Measurements from ENCODE around the gene ITGA2B. TPM values are rescaled to one million over a fixed set of nuclear protein-coding genes. Genes with fewer than 3 reads are reported as not detected.

The ITGA2B gene
- total and polyA plus RNA-seq, 4 donors, result 0.22 to 23.8 (median 0.31) TPM

GRCh38 chr17:44338702-44339101 lies 50.7 kb downstream of the ITGA2B start (continued):
- TF ChIP-seq CTCF (IDR thresholded peaks at IDR 0.05; ENCODE audit: low read depth, low read length, missing input control) (no peak), MAX (IDR thresholded peaks at IDR 0.05) (no peak), NR2F2 (IDR thresholded peaks at IDR 0.05) (no peak), HNF4A (conservative IDR thresholded peaks at IDR 0.05) (no peak), EGR1 (IDR thresholded peaks at IDR 0.05; ENCODE audit: low read depth in 2 of 2) (no peak), JUND (IDR thresholded peaks at IDR 0.05) (no peak)

- TF ChIP-seq RAD21 (IDR thresholded peaks at IDR 0.05), result no peak
- no peak for TF ChIP-seq REST (IDR thresholded peaks at IDR 0.05)
- no peak for TF ChIP-seq GABPA (IDR thresholded peaks at IDR 0.05 in 1 of 2, conservative IDR thresholded peaks at IDR 0.05 in 1 of 2)
- no peak for TF ChIP-seq FOXA2 (IDR thresholded peaks at IDR 0.05)
- no peak for TF ChIP-seq HNF4G (IDR thresholded peaks at IDR 0.05)
- TF ChIP-seq ATF3 (IDR thresholded peaks at IDR 0.05), result no peak
- TF ChIP-seq FOXA1 (IDR thresholded peaks at IDR 0.05), result no peak
- 50% methylated on average over 5 of the region's 5 CpGs for WGBS
- no peak for DNase-seq (ENCODE audit: low spot score)
- Histone ChIP-seq H3K9ac (ENCODE audit: low read depth in 1 of 2, low read length in 2 of 2) (no peak overlapping the region), H3K9me3 (ENCODE audit: control insufficient read depth in 4 of 4, low read length in 3 of 4) (no peaks in the 10 kb centered on the region), H3K4me3 (ENCODE audit: low read depth in 1 of 3, low read length in 3 of 3) (no peak overlapping the region), H3K4me1 (ENCODE audit: control insufficient read depth in 4 of 4, insufficient read depth in 4 of 4, low read length in 3 of 4) (peaks cover 0 to 7% (median 4%) of the 10 kb centered on the region in 4 donors), H3K36me3 (ENCODE audit: control insufficient read depth in 4 of 4, insufficient read depth in 3 of 4, low read depth in 1 of 4, low read length in 3 of 4) (no peaks in the 10 kb centered on the region), H3K27ac (ENCODE audit: low read depth in 1 of 2, low read length in 2 of 2) (no peak overlapping the region), H3K27me3 (ENCODE audit: control insufficient read depth in 4 of 4, insufficient read depth in 4 of 4, low read length in 3 of 4) (no peaks in the 10 kb centered on the region)
Observed at GRCh38 chr17:44335968-44336367, 53.5 kb downstream of the ITGA2B start.

- H3K27me3 ChIP-seq (ENCODE audit: control insufficient read depth in 4 of 4, insufficient read depth in 4 of 4, low read length in 3 of 4), result no peaks in the 10 kb centered on the region
- whole genome bisulfite sequencing, result 78% methylated on average over 3 of the region's 3 CpGs
- no peak for DNase-seq (ENCODE audit: low spot score)
- TF ChIP-seq FOXA2 (IDR thresholded peaks at IDR 0.05), result no peak
- TF ChIP-seq ATF3 (IDR thresholded peaks at IDR 0.05), result no peak
- TF ChIP-seq RAD21 (IDR thresholded peaks at IDR 0.05), result no peak
- TF ChIP-seq HNF4A (conservative IDR thresholded peaks at IDR 0.05), result no peak
- no peak for TF ChIP-seq TAF1 (conservative IDR thresholded peaks at IDR 0.05)
- no peak for TF ChIP-seq YY1 (IDR thresholded peaks at IDR 0.05)
- no peak for TF ChIP-seq FOXA1 (IDR thresholded peaks at IDR 0.05)
- TF ChIP-seq ZBTB33 (IDR thresholded peaks at IDR 0.05), result no peak
- no peak for TF ChIP-seq RXRA (IDR thresholded peaks at IDR 0.05)
- no peak for TF ChIP-seq MAX (IDR thresholded peaks at IDR 0.05)
- TF ChIP-seq REST (IDR thresholded peaks at IDR 0.05), result no peak
- TF ChIP-seq NR2F2 (IDR thresholded peaks at IDR 0.05), result no peak
- peaks cover 0 to 10% (median 4%) of the 10 kb centered on the region in 4 donors for H3K4me1 ChIP-seq (ENCODE audit: control insufficient read depth in 4 of 4, insufficient read depth in 4 of 4, low read length in 3 of 4)
- H3K4me3 ChIP-seq (ENCODE audit: low read depth in 1 of 3, low read length in 3 of 3), result no peak overlapping the region
- H3K9ac ChIP-seq (ENCODE audit: low read depth in 1 of 2, low read length in 2 of 2), result no peak overlapping the region
- no peak overlapping the region for H3K27ac ChIP-seq (ENCODE audit: low read depth in 1 of 2, low read length in 2 of 2)
- no peaks in the 10 kb centered on the region for H3K36me3 ChIP-seq (ENCODE audit: control insufficient read depth in 4 of 4, insufficient read depth in 3 of 4, low read depth in 1 of 4, low read length in 3 of 4)
- H3K9me3 ChIP-seq (ENCODE audit: control insufficient read depth in 4 of 4, low read length in 3 of 4), result no peaks in the 10 kb centered on the region
Observed at GRCh38 chr17:44335564-44335963, 53.9 kb downstream of the ITGA2B start.
